ENCODE results near the gene SLC22A15.

GRCh38 chr1:116112388-116113140, 136.3 kb downstream of the SLC22A15 start:
- TF ChIP-seq CTCF (IDR thresholded peaks at IDR 0.05) (no peak), ESRRA (IDR thresholded peaks at IDR 0.05; ENCODE audit: borderline replicate concordance, low read length) (no peak)

Measured in A549 (cell line).